ENCODE measurements around the gene SMG6. TPM values are rescaled to one million over a fixed set of nuclear protein-coding genes. Genes with fewer than 3 reads are reported as not detected.
A peak's percentile ranks its signal among the peaks of the same experiment; 100 is the strongest.

Gene SMG6
- total RNA-seq, 1 experiment from 2014 or later, result 25.6 TPM

DNA sequence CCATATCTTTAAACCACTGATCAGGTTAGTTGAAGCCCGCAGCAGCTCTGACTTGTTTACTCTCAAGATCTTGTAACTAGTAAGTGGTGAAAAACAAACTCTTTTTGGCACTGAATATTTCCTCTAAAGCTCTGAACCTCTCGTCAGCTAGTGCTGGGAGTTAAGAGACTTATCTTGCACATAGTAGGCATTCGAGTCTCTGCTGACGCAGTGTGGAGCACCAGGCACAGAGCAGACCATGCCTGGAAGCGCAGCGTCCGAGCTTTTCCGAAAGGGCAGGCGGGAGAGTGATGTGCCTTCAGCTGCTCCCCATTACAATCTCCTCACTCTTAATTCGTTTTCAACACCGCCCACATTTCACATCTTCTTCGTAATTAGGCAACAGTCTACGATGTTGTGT, 63.0 kb downstream of the SMG6 start (continued):
- TF ChIP-seq, protein P1, sequence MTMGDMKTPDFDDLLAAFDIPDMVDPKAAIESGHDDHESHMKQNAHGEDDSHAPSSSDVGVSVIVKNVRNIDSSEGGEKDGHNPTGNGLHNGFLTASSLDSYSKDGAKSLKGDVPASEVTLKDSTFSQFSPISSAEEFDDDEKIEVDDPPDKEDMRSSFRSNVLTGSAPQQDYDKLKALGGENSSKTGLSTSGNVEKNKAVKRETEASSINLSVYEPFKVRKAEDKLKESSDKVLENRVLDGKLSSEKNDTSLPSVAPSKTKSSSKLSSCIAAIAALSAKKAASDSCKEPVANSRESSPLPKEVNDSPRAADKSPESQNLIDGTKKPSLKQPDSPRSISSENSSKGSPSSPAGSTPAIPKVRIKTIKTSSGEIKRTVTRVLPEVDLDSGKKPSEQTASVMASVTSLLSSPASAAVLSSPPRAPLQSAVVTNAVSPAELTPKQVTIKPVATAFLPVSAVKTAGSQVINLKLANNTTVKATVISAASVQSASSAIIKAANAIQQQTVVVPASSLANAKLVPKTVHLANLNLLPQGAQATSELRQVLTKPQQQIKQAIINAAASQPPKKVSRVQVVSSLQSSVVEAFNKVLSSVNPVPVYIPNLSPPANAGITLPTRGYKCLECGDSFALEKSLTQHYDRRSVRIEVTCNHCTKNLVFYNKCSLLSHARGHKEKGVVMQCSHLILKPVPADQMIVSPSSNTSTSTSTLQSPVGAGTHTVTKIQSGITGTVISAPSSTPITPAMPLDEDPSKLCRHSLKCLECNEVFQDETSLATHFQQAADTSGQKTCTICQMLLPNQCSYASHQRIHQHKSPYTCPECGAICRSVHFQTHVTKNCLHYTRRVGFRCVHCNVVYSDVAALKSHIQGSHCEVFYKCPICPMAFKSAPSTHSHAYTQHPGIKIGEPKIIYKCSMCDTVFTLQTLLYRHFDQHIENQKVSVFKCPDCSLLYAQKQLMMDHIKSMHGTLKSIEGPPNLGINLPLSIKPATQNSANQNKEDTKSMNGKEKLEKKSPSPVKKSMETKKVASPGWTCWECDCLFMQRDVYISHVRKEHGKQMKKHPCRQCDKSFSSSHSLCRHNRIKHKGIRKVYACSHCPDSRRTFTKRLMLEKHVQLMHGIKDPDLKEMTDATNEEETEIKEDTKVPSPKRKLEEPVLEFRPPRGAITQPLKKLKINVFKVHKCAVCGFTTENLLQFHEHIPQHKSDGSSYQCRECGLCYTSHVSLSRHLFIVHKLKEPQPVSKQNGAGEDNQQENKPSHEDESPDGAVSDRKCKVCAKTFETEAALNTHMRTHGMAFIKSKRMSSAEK (CRISPR knock-in tag; IDR thresholded peaks at IDR 0.05; ENCODE audit: borderline replicate concordance), result no peak
- TF ChIP-seq, protein P2, sequence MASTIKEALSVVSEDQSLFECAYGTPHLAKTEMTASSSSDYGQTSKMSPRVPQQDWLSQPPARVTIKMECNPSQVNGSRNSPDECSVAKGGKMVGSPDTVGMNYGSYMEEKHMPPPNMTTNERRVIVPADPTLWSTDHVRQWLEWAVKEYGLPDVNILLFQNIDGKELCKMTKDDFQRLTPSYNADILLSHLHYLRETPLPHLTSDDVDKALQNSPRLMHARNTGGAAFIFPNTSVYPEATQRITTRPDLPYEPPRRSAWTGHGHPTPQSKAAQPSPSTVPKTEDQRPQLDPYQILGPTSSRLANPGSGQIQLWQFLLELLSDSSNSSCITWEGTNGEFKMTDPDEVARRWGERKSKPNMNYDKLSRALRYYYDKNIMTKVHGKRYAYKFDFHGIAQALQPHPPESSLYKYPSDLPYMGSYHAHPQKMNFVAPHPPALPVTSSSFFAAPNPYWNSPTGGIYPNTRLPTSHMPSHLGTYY (CRISPR knock-in tag; IDR thresholded peaks at IDR 0.05), result no peak
- TF ChIP-seq, protein P3, sequence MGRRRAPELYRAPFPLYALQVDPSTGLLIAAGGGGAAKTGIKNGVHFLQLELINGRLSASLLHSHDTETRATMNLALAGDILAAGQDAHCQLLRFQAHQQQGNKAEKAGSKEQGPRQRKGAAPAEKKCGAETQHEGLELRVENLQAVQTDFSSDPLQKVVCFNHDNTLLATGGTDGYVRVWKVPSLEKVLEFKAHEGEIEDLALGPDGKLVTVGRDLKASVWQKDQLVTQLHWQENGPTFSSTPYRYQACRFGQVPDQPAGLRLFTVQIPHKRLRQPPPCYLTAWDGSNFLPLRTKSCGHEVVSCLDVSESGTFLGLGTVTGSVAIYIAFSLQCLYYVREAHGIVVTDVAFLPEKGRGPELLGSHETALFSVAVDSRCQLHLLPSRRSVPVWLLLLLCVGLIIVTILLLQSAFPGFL (CRISPR knock-in tag; IDR thresholded peaks at IDR 0.05; ENCODE audit: borderline replicate concordance), result no peak
- TF ChIP-seq, protein P4, sequence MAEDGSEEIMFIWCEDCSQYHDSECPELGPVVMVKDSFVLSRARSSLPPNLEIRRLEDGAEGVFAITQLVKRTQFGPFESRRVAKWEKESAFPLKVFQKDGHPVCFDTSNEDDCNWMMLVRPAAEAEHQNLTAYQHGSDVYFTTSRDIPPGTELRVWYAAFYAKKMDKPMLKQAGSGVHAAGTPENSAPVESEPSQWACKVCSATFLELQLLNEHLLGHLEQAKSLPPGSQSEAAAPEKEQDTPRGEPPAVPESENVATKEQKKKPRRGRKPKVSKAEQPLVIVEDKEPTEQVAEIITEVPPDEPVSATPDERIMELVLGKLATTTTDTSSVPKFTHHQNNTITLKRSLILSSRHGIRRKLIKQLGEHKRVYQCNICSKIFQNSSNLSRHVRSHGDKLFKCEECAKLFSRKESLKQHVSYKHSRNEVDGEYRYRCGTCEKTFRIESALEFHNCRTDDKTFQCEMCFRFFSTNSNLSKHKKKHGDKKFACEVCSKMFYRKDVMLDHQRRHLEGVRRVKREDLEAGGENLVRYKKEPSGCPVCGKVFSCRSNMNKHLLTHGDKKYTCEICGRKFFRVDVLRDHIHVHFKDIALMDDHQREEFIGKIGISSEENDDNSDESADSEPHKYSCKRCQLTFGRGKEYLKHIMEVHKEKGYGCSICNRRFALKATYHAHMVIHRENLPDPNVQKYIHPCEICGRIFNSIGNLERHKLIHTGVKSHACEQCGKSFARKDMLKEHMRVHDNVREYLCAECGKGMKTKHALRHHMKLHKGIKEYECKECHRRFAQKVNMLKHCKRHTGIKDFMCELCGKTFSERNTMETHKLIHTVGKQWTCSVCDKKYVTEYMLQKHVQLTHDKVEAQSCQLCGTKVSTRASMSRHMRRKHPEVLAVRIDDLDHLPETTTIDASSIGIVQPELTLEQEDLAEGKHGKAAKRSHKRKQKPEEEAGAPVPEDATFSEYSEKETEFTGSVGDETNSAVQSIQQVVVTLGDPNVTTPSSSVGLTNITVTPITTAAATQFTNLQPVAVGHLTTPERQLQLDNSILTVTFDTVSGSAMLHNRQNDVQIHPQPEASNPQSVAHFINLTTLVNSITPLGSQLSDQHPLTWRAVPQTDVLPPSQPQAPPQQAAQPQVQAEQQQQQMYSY (CRISPR knock-in tag; IDR thresholded peaks at IDR 0.05), result no peak
- TF ChIP-seq, protein P5, sequence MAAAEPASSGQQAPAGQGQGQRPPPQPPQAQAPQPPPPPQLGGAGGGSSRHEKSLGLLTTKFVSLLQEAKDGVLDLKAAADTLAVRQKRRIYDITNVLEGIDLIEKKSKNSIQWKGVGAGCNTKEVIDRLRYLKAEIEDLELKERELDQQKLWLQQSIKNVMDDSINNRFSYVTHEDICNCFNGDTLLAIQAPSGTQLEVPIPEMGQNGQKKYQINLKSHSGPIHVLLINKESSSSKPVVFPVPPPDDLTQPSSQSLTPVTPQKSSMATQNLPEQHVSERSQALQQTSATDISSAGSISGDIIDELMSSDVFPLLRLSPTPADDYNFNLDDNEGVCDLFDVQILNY (CRISPR knock-in tag; IDR thresholded peaks at IDR 0.05), result no peak
- no peak for TF ChIP-seq ZNF396 (CRISPR knock-in tag; IDR thresholded peaks at IDR 0.05; ENCODE audit: borderline replicate concordance)
- no peak for TF ChIP-seq FOXK1 (CRISPR knock-in tag; IDR thresholded peaks at IDR 0.05)
- no peak for TF ChIP-seq GTF2I (CRISPR knock-in tag; conservative IDR thresholded peaks at IDR 0.05)
- no peak for TF ChIP-seq MXD4 (CRISPR knock-in tag; IDR thresholded peaks at IDR 0.05; ENCODE audit: borderline replicate concordance)
- TF ChIP-seq ZNF423 (CRISPR knock-in tag; IDR thresholded peaks at IDR 0.05), result no peak
- TF ChIP-seq MYBL2 (CRISPR knock-in tag; IDR thresholded peaks at IDR 0.05), result no peak

DNA sequence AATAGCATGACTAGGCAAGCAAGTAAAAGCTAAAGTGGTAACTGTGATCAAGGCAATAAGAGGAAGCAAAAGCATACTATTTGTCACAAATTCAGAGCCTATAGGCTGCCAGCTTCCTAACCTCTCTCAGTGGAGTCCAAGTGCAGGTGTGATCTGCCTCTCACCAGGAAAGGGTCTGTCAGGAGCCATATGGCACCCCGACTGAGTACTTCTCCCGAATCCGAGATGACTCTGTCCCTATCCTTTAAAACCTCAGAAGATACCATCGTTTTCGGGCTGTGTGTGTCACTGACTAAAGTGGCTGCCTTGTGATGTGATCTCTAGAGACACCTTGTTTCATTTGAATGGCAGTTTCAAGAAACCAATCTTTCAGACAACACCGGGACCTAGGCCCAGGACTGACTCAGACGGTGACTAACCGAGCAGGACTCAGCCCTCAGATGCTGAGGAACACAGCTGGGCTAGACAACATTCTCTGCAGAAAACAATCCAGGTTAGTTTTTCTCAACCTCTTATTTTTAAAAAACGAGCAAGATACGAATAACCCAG, 63.6 kb downstream of the SMG6 start:
- H3K36me3 Mint-ChIP-seq, result peaks cover 9% of the 10 kb centered on the region
- H3K4me1 Mint-ChIP-seq, result no peaks in the 10 kb centered on the region
- ChIA-PET CTCF (interaction anchor here (0.8 to 1.3 kb wide), 3 partner anchors 9 to 165 kb away, joined by 3 to 5 read pairs (median 3); no protein-coding TSS in a partner anchor), POLR2A (no interaction called here)
- peak overlapping the region; percentile 64; the same call in 1 of the 2 replicates for H3K27ac Mint-ChIP-seq
- DNase-seq (ENCODE audit: low spot score) (no peak), ATAC-seq (no peak)
- no peak overlapping the region for H3K4me3 Mint-ChIP-seq
- H3K9me3 Mint-ChIP-seq, result no peaks in the 10 kb centered on the region
- no peaks in the 10 kb centered on the region for H3K27me3 Mint-ChIP-seq (ENCODE audit: low read depth)
- TF ChIP-seq, protein P6, sequence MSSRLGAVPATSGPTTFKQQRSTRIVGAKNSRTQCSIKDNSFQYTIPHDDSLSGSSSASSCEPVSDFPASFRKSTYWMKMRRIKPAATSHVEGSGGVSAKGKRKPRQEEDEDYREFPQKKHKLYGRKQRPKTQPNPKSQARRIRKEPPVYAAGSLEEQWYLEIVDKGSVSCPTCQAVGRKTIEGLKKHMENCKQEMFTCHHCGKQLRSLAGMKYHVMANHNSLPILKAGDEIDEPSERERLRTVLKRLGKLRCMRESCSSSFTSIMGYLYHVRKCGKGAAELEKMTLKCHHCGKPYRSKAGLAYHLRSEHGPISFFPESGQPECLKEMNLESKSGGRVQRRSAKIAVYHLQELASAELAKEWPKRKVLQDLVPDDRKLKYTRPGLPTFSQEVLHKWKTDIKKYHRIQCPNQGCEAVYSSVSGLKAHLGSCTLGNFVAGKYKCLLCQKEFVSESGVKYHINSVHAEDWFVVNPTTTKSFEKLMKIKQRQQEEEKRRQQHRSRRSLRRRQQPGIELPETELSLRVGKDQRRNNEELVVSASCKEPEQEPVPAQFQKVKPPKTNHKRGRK (CRISPR knock-in tag; IDR thresholded peaks at IDR 0.05; ENCODE audit: borderline replicate concordance), result no peak
- TF ChIP-seq, protein P7, sequence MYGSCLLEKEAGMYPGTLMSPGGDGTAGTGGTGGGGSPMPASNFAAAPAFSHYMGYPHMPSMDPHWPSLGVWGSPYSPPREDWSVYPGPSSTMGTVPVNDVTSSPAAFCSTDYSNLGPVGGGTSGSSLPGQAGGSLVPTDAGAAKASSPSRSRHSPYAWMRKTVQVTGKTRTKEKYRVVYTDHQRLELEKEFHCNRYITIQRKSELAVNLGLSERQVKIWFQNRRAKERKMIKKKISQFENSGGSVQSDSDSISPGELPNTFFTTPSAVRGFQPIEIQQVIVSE (CRISPR knock-in tag; IDR thresholded peaks at IDR 0.05; ENCODE audit: borderline replicate concordance), result no peak
- no peak for TF ChIP-seq ZNF232 (CRISPR knock-in tag; IDR thresholded peaks at IDR 0.05)
- TF ChIP-seq GRHL2 (CRISPR knock-in tag; IDR thresholded peaks at IDR 0.05; ENCODE audit: insufficient replicate concordance, severe bottlenecking), result no peak
- TF ChIP-seq, protein P5 (CRISPR knock-in tag; IDR thresholded peaks at IDR 0.05), result no peak
- no peak for TF ChIP-seq ZBTB21 (CRISPR knock-in tag; IDR thresholded peaks at IDR 0.05; ENCODE audit: borderline replicate concordance)
- TF ChIP-seq, protein P2 (CRISPR knock-in tag; IDR thresholded peaks at IDR 0.05), result no peak
- TF ChIP-seq IRF2 (CRISPR knock-in tag; IDR thresholded peaks at IDR 0.05; ENCODE audit: borderline replicate concordance, low read depth), result no peak
- no peak for TF ChIP-seq TEAD1 (CRISPR knock-in tag; IDR thresholded peaks at IDR 0.05)
- no peak for TF ChIP-seq SP1 (CRISPR knock-in tag; conservative IDR thresholded peaks at IDR 0.05)

Data from WTC11 (cell line).